ENCODE data around the gene GALNT17.

GALNT17 gene

DNA sequence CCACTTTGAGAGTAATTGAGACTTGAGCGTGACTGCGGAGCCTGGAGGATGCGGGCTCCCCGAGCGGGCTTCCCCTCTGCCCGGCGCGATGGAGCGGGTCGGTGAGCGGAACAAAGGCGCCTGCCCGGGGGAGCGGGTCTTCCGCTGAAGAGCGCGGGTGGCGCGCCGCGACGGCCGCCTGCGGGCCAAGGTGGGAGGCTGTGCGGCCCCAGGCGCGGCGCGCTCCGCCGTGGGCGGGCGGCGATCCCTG, at the start of gene GALNT17:
Gene GALNT17, plus strand, starts transcription at position 18 of the 250 bp plus-strand sequence.
- no peaks in the 10 kb centered on the region for H3K79me2 ChIP-seq (ENCODE audit: low read length)
- H3K9me3 ChIP-seq (ENCODE audit: insufficient read depth, low read length): no peaks in the 10 kb centered on the region
- H3K27ac ChIP-seq (ENCODE audit: low read length): no peak within 1 kb of the TSS
- no peak within 1 kb of the TSS for H3K9ac ChIP-seq (ENCODE audit: low read length)
- no peaks in the 10 kb centered on the region for H4K20me1 ChIP-seq (ENCODE audit: insufficient read depth, low read length)
- no peaks in the 10 kb centered on the region for H3K36me3 ChIP-seq (replicated peaks; ENCODE audit: low read depth, low read length)
- TF ChIP-seq EZH2phosphoT487 (IDR thresholded peaks at IDR 0.05; ENCODE audit: low read depth) (no peak), CTCF (IDR thresholded peaks at IDR 0.05; ENCODE audit: low read depth, low read length) (no peak)
- H3K4me3 ChIP-seq (ENCODE audit: low read length): no peak within 1 kb of the TSS
- H3K27me3 ChIP-seq (ENCODE audit: low read depth, low read length): no peaks in the 10 kb centered on the region
- no peak within 1 kb of the TSS for H3K4me2 ChIP-seq (ENCODE audit: low read length)
- H3K4me1 ChIP-seq (ENCODE audit: low read length): no peaks in the 10 kb centered on the region
- no peak within 1 kb of the TSS for H2AFZ ChIP-seq (ENCODE audit: low read depth, low read length)

DNA sequence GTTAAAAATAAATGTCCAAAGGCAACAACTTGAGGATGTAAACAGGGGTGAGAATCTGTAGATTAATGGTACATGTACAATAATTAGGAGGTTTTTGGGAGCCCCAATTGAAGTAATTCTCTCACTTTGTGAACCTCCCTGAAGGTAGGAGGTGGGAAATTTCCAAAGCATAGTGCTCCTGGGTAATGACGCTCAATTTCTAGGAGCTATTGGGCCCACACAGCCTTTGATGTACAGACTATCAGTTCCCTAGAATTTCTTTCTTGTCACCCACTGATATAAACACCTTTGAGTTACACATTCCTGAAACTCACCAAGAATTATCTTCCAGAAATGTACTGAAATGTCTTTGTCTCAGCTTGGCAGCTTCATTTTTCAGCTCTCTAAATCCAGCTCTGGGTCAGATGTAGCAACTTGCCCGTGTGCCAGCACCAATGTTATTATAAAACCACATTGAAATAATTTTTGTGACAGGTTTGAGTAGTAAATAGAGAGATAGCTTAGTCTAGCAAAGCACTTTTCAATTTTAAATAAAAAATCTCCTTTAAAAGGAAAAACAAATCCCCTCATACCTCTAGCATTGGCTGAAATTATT, 36.6 kb upstream of the GALNT17 start:
- H3K27me3 ChIP-seq (ENCODE audit: low read depth, low read length): no peaks in the 10 kb centered on the region
- no peak overlapping the region for H3K4me3 ChIP-seq (ENCODE audit: low read length)
- H3K9me3 ChIP-seq (ENCODE audit: insufficient read depth, low read length): no peaks in the 10 kb centered on the region
- H3K4me2 ChIP-seq (ENCODE audit: low read length): no peak overlapping the region
- no peaks in the 10 kb centered on the region for H3K4me1 ChIP-seq (ENCODE audit: low read length)
- no peaks in the 10 kb centered on the region for H4K20me1 ChIP-seq (ENCODE audit: insufficient read depth, low read length)
- no peaks in the 10 kb centered on the region for H3K36me3 ChIP-seq (replicated peaks; ENCODE audit: low read depth, low read length)
- H3K9ac ChIP-seq (ENCODE audit: low read length): no peak overlapping the region
- no peaks in the 10 kb centered on the region for H3K79me2 ChIP-seq (ENCODE audit: low read length)
- TF ChIP-seq EZH2phosphoT487 (IDR thresholded peaks at IDR 0.05; ENCODE audit: low read depth) (no peak), CTCF (IDR thresholded peaks at IDR 0.05; ENCODE audit: low read depth, low read length) (no peak)
- no peak overlapping the region for H2AFZ ChIP-seq (ENCODE audit: low read depth, low read length)
- no peak overlapping the region for H3K27ac ChIP-seq (ENCODE audit: low read length)

- no peak overlapping the region for H2AFZ ChIP-seq (ENCODE audit: low read depth, low read length)
- TF ChIP-seq CTCF (IDR thresholded peaks at IDR 0.05; ENCODE audit: low read depth, low read length): no peak
- TF ChIP-seq EZH2phosphoT487 (IDR thresholded peaks at IDR 0.05; ENCODE audit: low read depth): no peak
- H3K36me3 ChIP-seq (replicated peaks; ENCODE audit: low read depth, low read length): no peaks in the 10 kb centered on the region
- H3K9ac ChIP-seq (ENCODE audit: low read length): no peak overlapping the region
- H3K4me1 ChIP-seq (ENCODE audit: low read length): no peaks in the 10 kb centered on the region
- H3K27ac ChIP-seq (ENCODE audit: low read length): no peak overlapping the region
- no peaks in the 10 kb centered on the region for H3K9me3 ChIP-seq (ENCODE audit: insufficient read depth, low read length)
- H3K4me2 ChIP-seq (ENCODE audit: low read length): no peak overlapping the region
- no peaks in the 10 kb centered on the region for H4K20me1 ChIP-seq (ENCODE audit: insufficient read depth, low read length)
- no peaks in the 10 kb centered on the region for H3K27me3 ChIP-seq (ENCODE audit: low read depth, low read length)
- H3K79me2 ChIP-seq (ENCODE audit: low read length): no peaks in the 10 kb centered on the region
- no peak overlapping the region for H3K4me3 ChIP-seq (ENCODE audit: low read length)
Observed at GRCh38 chr7:71096351-71096750, 35.6 kb upstream of the GALNT17 start.

GRCh38 chr7:71106226-71106625, 25.7 kb upstream of the GALNT17 start:
- Histone ChIP-seq H3K4me3 (ENCODE audit: low read length) (no peak overlapping the region), H4K20me1 (ENCODE audit: insufficient read depth, low read length) (no peaks in the 10 kb centered on the region), H3K4me1 (ENCODE audit: low read length) (no peaks in the 10 kb centered on the region), H3K4me2 (ENCODE audit: low read length) (no peak overlapping the region), H3K79me2 (ENCODE audit: low read length) (no peaks in the 10 kb centered on the region), H3K9me3 (ENCODE audit: insufficient read depth, low read length) (no peaks in the 10 kb centered on the region), H3K27ac (ENCODE audit: low read length) (no peak overlapping the region), H3K27me3 (ENCODE audit: low read depth, low read length) (no peaks in the 10 kb centered on the region), H2AFZ (ENCODE audit: low read depth, low read length) (no peak overlapping the region), H3K9ac (ENCODE audit: low read length) (no peak overlapping the region), H3K36me3 (replicated peaks; ENCODE audit: low read depth, low read length) (no peaks in the 10 kb centered on the region)
- no peak for TF ChIP-seq CTCF (IDR thresholded peaks at IDR 0.05; ENCODE audit: low read depth, low read length)
- no peak for TF ChIP-seq EZH2phosphoT487 (IDR thresholded peaks at IDR 0.05; ENCODE audit: low read depth)
